AG10803 (cell line): ENCODE data around the gene NAA80.

ENCODE experiments used
- DNase-seq: peaks from one replicate; pipeline ENCODE4 v3.0.0; 2010; ENCODE audit warnings: low read depth
- H3K4me3 ChIP-seq: 2 replicates; pipeline ENCODE4 v1.5.1; 2011; ENCODE audit warnings: mild to moderate bottlenecking, low read length, control low read depth
- TF ChIP-seq, protein P1 (sequence below): conservative IDR thresholded peaks from 2 replicates; pipeline ENCODE4 v1.5.1; 2011; ENCODE audit warnings: mild to moderate bottlenecking, low read length, control low read depth, inconsistent platforms

Gene NAA80

DNA sequence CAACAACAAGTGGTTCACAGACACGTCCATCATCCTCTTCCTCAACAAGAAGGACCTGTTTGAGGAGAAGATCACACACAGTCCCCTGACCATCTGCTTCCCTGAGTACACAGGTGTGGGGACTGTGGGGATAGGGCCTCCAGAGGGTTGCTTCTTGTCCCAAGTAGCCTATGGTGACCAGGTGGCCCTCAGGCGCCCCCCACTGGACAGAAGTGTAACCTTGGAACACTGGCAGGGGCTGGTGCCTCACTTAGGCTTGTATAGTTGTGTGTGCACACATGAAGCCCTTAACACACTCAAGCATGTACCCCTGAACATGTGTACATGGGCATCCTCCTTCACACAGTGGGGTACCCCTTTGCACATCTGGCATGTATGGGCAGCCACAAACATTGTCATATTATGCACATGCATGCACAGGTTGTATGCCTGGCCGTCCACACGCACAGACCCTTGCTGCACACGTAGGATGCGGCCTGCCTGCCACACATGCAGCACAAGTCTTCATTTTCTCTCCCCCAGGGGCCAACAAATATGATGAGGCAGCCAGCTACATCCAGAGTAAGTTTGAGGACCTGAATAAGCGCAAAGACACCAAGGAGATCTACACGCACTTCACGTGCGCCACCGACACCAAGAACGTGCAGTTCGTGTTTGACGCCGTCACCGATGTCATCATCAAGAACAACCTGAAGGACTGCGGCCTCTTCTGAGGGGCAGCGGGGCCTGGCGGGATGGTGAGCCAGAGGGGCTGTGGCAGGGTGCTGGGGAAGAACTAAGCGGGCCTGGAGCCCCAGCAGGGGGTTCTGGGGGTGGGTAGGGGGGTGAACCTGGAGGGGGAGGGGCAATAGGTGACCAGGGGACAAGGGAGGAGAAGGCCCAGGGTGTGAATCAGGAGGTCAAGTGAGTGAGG, 42.0 kb downstream of the NAA80 start:
- no peak for DNase-seq
- TF ChIP-seq, protein P1, sequence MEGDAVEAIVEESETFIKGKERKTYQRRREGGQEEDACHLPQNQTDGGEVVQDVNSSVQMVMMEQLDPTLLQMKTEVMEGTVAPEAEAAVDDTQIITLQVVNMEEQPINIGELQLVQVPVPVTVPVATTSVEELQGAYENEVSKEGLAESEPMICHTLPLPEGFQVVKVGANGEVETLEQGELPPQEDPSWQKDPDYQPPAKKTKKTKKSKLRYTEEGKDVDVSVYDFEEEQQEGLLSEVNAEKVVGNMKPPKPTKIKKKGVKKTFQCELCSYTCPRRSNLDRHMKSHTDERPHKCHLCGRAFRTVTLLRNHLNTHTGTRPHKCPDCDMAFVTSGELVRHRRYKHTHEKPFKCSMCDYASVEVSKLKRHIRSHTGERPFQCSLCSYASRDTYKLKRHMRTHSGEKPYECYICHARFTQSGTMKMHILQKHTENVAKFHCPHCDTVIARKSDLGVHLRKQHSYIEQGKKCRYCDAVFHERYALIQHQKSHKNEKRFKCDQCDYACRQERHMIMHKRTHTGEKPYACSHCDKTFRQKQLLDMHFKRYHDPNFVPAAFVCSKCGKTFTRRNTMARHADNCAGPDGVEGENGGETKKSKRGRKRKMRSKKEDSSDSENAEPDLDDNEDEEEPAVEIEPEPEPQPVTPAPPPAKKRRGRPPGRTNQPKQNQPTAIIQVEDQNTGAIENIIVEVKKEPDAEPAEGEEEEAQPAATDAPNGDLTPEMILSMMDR = peak; percentile 56

DNA sequence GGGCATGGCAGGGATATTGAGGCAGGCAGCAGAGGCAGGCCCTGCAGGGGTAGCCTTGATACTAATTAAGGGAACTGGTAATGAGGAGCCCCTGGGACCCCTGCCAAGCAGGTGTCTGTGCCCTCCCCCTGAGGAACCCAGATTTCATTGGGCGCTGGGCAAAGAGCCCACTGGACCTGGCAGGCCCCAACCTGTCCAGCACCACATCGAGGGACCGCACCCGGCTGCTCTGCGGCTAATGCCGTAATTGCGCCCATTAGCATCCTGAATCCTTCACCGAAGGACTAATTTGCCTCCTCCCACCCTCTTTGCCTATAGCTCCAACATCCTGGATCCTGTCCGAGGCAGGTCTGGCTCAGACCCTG, 44.0 kb downstream of the NAA80 start:
- DNase-seq = no peak
- TF ChIP-seq, protein P1 = no peak
- H3K4me3 ChIP-seq = no peak overlapping the region

More for the DNA sequence above, 42.0 kb downstream of the NAA80 start:
- H3K4me3 ChIP-seq = no peak overlapping the region

DNA sequence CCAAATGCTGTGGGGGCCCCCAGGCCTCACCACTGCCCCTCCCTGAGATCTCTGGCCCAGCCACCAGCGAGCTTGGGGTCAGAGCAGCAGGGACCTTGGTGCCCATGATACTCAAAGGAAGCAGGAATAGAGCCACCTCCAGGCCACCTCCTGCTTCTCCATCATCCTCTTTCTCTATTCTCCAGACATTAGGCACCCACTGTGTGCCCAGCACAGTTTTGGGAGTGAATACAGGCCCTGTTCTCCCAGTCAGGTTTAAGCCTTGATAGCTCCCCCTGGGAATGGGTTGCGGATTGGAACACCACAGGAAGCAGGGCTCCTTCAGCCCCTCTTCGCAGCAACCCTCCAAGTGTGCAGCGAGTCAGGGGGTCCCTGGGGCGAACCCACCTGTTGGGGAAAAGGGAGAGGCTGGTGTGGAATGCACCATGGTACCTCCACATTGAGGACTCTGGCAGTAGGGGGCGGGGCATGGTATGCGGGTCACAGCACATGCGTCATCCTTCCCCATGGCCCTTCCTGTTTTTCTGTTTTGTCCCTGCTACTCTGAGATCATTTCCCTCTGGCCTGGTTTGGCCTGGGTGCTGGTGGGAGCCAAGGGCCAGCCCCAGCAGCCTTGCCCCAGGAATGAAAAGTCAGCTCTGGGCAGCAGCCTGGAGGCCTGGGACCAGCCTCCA, 44.5 kb downstream of the NAA80 start:
- no peak overlapping the region for H3K4me3 ChIP-seq
- TF ChIP-seq, protein P1 = no peak
- DNase-seq = no peak

DNA sequence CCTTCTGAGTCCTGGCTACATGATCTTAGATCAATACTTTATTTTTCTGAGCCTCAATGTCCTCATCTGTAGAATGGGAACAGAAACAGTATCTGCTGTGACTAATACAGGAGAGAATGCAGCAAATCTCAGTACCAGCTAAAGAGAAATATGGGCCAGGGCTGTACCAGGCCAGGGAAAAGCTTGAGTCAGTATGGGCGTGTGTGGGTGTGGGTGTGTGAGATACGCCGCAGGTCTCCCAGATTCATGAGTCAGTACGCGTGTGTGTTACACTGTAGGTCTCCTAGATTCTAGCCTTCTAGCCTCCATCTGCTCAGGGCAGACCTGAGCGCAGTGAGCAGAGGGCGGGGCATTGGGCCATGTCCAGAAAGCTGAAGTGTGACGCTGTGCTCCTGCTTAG, 48.0 kb downstream of the NAA80 start:
- DNase-seq = peak; percentile 68
- TF ChIP-seq, protein P1 = no peak
- H3K4me3 ChIP-seq = no peak overlapping the region

DNA sequence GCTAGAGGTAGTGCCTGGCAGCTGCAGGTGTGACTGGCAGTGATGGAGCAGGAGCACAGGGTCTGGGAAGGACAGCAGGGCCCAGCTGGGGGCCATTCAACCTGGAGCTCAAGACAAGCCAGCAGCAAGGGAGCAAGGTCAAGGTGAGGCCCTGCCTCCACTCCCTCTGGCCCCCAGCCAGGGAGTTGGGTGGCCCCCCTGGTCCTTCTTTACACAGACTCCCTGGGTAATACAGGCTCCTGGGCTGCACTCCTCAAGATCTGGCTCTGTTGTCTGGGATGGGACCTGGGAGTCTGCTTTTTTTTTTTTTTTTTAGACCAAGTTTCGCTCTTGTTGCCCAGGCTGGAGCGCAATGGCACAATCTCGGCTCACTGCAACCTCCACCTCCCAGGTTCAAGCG, 48.7 kb downstream of the NAA80 start:
- DNase-seq = no peak
- TF ChIP-seq, protein P1 = no peak
- no peak overlapping the region for H3K4me3 ChIP-seq

DNA sequence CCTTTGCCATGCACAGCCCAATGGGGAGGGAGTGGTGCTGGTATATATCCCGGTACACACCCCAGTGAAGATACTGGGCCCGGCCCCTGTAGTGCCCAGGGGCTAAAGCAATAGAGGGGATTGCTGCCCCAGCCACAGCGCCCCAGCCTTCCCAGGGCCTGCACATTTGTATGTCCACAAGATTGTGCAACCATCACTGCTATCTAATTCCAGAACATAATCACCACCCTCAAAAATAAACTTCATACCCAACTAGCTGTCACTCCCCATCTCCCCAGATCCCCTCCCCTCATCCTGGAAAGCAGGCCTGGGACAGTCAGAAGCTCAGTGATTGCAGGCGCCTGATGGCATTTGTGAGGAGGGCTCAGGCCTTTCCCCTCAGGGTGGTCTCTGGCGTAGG, 49.7 kb downstream of the NAA80 start:
- TF ChIP-seq, protein P1 = no peak
- no peak for DNase-seq
- H3K4me3 ChIP-seq = no peak overlapping the region

DNA sequence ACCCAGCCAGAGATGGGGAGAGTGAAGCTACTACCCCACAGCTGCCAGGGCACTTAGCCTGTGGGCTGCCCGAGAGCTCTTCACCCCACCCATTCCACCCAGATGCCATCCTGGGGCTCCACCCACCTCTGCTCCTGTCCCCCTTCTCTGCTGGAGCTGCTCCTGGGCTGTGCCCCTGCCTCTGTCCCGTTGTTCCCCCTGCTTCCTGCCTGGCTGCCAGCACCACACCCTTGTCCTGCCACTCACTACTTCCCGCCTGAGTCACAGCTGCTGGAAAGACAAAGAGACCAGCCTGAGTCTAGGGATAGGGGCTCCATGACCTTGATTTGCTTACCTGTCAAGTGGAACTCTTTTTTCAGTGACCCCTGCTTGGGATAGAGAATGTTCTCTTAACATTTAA, 50.8 kb downstream of the NAA80 start:
- DNase-seq = no peak
- TF ChIP-seq, protein P1 = no peak
- no peak overlapping the region for H3K4me3 ChIP-seq
